ENCODE results near the gene XCL2. TPM values are rescaled to one million over a fixed set of nuclear protein-coding genes. Genes with fewer than 3 reads are reported as not detected.

The XCL2 gene
- total RNA-seq, 2 donors from 2014 or later, result not detected

GRCh38 chr1:168521401-168522000 is 22.3 kb downstream of the XCL2 start:
- Histone ChIP-seq H3K27ac (no peak overlapping the region), H3K27me3 (no peaks in the 10 kb centered on the region), H3K36me3 (no peaks in the 10 kb centered on the region), H3K4me3 (no peak overlapping the region), H3K4me1 (no peaks in the 10 kb centered on the region), H3K9me3 (no peaks in the 10 kb centered on the region)
- TF ChIP-seq CTCF (IDR thresholded peaks at IDR 0.05), result no peak
- no peak for DNase-seq (ENCODE audit: low spot score)

- H3K27ac ChIP-seq, result no peak overlapping the region
- no peak overlapping the region for H3K4me3 ChIP-seq
- no peaks in the 10 kb centered on the region for H3K9me3 ChIP-seq
- no peaks in the 10 kb centered on the region for H3K27me3 ChIP-seq
- no peak for DNase-seq (ENCODE audit: low spot score)
- no peaks in the 10 kb centered on the region for H3K4me1 ChIP-seq
- TF ChIP-seq CTCF (IDR thresholded peaks at IDR 0.05), result no peak
- H3K36me3 ChIP-seq, result no peaks in the 10 kb centered on the region
These were observed 23.0 kb downstream of the XCL2 start for GRCh38 chr1:168520832-168521231.

GRCh38 chr1:168520052-168520751 is 23.6 kb downstream of the XCL2 start:
- H3K9me3 ChIP-seq, result no peaks in the 10 kb centered on the region
- no peak for TF ChIP-seq CTCF (IDR thresholded peaks at IDR 0.05)
- H3K36me3 ChIP-seq, result no peaks in the 10 kb centered on the region
- DNase-seq (ENCODE audit: low spot score), result no peak
- H3K4me3 ChIP-seq, result no peak overlapping the region
- no peak overlapping the region for H3K27ac ChIP-seq
- no peaks in the 10 kb centered on the region for H3K4me1 ChIP-seq
- no peaks in the 10 kb centered on the region for H3K27me3 ChIP-seq

- no peaks in the 10 kb centered on the region for H3K27me3 ChIP-seq
- TF ChIP-seq CTCF (IDR thresholded peaks at IDR 0.05), result no peak
- DNase-seq (ENCODE audit: low spot score), result no peak
- H3K27ac ChIP-seq, result no peak overlapping the region
- H3K36me3 ChIP-seq, result no peaks in the 10 kb centered on the region
- H3K4me3 ChIP-seq, result no peak overlapping the region
- H3K9me3 ChIP-seq, result no peaks in the 10 kb centered on the region
- H3K4me1 ChIP-seq, result peaks cover 0 to 4% of the 10 kb centered on the region in 2 donors
These were observed 25.0 kb downstream of the XCL2 start for GRCh38 chr1:168518813-168519212.

GRCh38 chr1:168518201-168518689 is 25.6 kb downstream of the XCL2 start:
- no peak for TF ChIP-seq CTCF (IDR thresholded peaks at IDR 0.05)
- H3K9me3 ChIP-seq, result no peaks in the 10 kb centered on the region
- no peak overlapping the region for H3K4me3 ChIP-seq
- peaks cover 0 to 8% of the 10 kb centered on the region in 2 donors for H3K4me1 ChIP-seq
- no peaks in the 10 kb centered on the region for H3K36me3 ChIP-seq
- no peak for DNase-seq (ENCODE audit: low spot score)
- no peaks in the 10 kb centered on the region for H3K27me3 ChIP-seq
- H3K27ac ChIP-seq, result no peak overlapping the region

Data from right atrium auricular region (tissue), 2 donors.